ENCODE results near the gene CASS4. TPM values are rescaled to one million over a fixed set of nuclear protein-coding genes. Genes with fewer than 3 reads are reported as not detected.

Gene CASS4
- total and polyA plus RNA-seq, 4 donors: 0.26 to 1.6 (median 1.1) TPM

- H3K4me3 ChIP-seq (ENCODE audit: low read depth in 1 of 3, low read length in 3 of 3): no peak overlapping the region
- DNase-seq (ENCODE audit: low spot score): no peak
- H3K9ac ChIP-seq (ENCODE audit: low read depth in 1 of 2, low read length in 2 of 2): no peak overlapping the region
- no peak overlapping the region for H3K27ac ChIP-seq (ENCODE audit: low read depth in 1 of 2, low read length in 2 of 2)
- 96% methylated on average over 4 of the region's 4 CpGs for WGBS
- H3K27me3 ChIP-seq (ENCODE audit: control insufficient read depth in 4 of 4, insufficient read depth in 4 of 4, low read length in 3 of 4): no peaks in the 10 kb centered on the region
- TF ChIP-seq SP1 (IDR thresholded peaks at IDR 0.05) (no peak), HNF4G (IDR thresholded peaks at IDR 0.05) (no peak), FOXA2 (IDR thresholded peaks at IDR 0.05) (no peak), GABPA (IDR thresholded peaks at IDR 0.05 in 1 of 2, conservative IDR thresholded peaks at IDR 0.05 in 1 of 2) (no peak), RXRA (IDR thresholded peaks at IDR 0.05) (no peak), TAF1 (conservative IDR thresholded peaks at IDR 0.05) (no peak), RAD21 (IDR thresholded peaks at IDR 0.05) (no peak), ZBTB33 (IDR thresholded peaks at IDR 0.05) (no peak), CTCF (IDR thresholded peaks at IDR 0.05; ENCODE audit: low read depth, low read length, missing input control) (no peak), YY1 (IDR thresholded peaks at IDR 0.05) (no peak), NR2F2 (IDR thresholded peaks at IDR 0.05) (no peak), EGR1 (IDR thresholded peaks at IDR 0.05; ENCODE audit: low read depth in 2 of 2) (no peak), REST (IDR thresholded peaks at IDR 0.05) (no peak), FOXA1 (IDR thresholded peaks at IDR 0.05) (no peak), ATF3 (IDR thresholded peaks at IDR 0.05) (no peak), JUND (IDR thresholded peaks at IDR 0.05) (no peak), MAX (IDR thresholded peaks at IDR 0.05) (no peak), HNF4A (conservative IDR thresholded peaks at IDR 0.05) (no peak)
- no peaks in the 10 kb centered on the region for H3K4me1 ChIP-seq (ENCODE audit: control insufficient read depth in 4 of 4, insufficient read depth in 4 of 4, low read length in 3 of 4)
- H3K36me3 ChIP-seq (ENCODE audit: control insufficient read depth in 4 of 4, insufficient read depth in 3 of 4, low read depth in 1 of 4, low read length in 3 of 4): peaks cover 0 to 6% (median 1%) of the 10 kb centered on the region in 4 donors
- no peaks in the 10 kb centered on the region for H3K9me3 ChIP-seq (ENCODE audit: control insufficient read depth in 4 of 4, low read length in 3 of 4)
Observed at GRCh38 chr20:56385130-56385529, 26.9 kb upstream of the CASS4 start.
